Activated CD4-positive, alpha-beta T cell treated with anti-CD3 and anti-CD28 coated beads for 36 hours (primary cell): ENCODE measurements around the gene HMCES. TPM values are rescaled to one million over a fixed set of nuclear protein-coding genes. Genes with fewer than 3 reads are reported as not detected.

Source experiments
- ATAC-seq: fragments of 200-7000 bp; cut with Tn5 transposase; one replicate; pipeline ENCODE4 v1.10.0; 2021; ENCODE audit warnings: mild to moderate bottlenecking, moderate library complexity
- CTCF ChIA-PET: fragments of 350-600 bp; sonication (Branson Sonifier 250); formaldehyde crosslinking; loops from one replicate; lab custom pipeline; 2021; ENCODE audit warnings: antibody characterized with exemption; lab: Charles Lee
- POLR2A ChIA-PET: fragments of 350-600 bp; sonication (Branson Sonifier 250); formaldehyde crosslinking; loops from one replicate; lab custom pipeline; 2021; ENCODE audit warnings: antibody characterized with exemption, inconsistent platforms; lab: Charles Lee
- DNase-seq: peaks from one replicate; pipeline ENCODE4 v3.0.0-alpha.2; 2020
- H3K27ac Mint-ChIP-seq: one replicate; pipeline ENCODE4 v1.8.0; 2021; ENCODE audit warnings: mixed read lengths
- H3K27me3 Mint-ChIP-seq: one replicate; pipeline ENCODE4 v1.8.0; 2021; ENCODE audit warnings: mixed read lengths
- H3K36me3 Mint-ChIP-seq: one replicate; pipeline ENCODE4 v1.8.0; 2021; ENCODE audit warnings: low read depth, mixed read lengths
- H3K4me1 Mint-ChIP-seq: one replicate; pipeline ENCODE4 v1.8.0; 2021; ENCODE audit warnings: mixed read lengths
- H3K4me3 Mint-ChIP-seq: one replicate; pipeline ENCODE4 v1.8.0; 2021; ENCODE audit warnings: mild to moderate bottlenecking, moderate library complexity, mixed read lengths
- H3K9me3 Mint-ChIP-seq: one replicate; pipeline ENCODE4 v1.8.0; 2021; ENCODE audit warnings: low read depth, mixed read lengths
- intact Hi-C, 2 experiments: fragments of 100-400 bp; cut with DNase I in 1 of 2; cut with micrococcal nuclease in 1 of 2; formaldehyde crosslinking; loops; one replicate each; pipeline versions ENCODE4 v1.14.2 to v1.15.1; 2022 to 2024; cut with DNase I, micrococcal nuclease
- total RNA-seq, 2 experiments: library from RNA; stranded (reverse); gene quantifications; one replicate each; pipeline ENCODE4 v1.2.3, GENCODE V29; 2021

HMCES gene
- total RNA-seq, 2 experiments from 2014 or later = 43.1 to 56.7 TPM

DNA sequence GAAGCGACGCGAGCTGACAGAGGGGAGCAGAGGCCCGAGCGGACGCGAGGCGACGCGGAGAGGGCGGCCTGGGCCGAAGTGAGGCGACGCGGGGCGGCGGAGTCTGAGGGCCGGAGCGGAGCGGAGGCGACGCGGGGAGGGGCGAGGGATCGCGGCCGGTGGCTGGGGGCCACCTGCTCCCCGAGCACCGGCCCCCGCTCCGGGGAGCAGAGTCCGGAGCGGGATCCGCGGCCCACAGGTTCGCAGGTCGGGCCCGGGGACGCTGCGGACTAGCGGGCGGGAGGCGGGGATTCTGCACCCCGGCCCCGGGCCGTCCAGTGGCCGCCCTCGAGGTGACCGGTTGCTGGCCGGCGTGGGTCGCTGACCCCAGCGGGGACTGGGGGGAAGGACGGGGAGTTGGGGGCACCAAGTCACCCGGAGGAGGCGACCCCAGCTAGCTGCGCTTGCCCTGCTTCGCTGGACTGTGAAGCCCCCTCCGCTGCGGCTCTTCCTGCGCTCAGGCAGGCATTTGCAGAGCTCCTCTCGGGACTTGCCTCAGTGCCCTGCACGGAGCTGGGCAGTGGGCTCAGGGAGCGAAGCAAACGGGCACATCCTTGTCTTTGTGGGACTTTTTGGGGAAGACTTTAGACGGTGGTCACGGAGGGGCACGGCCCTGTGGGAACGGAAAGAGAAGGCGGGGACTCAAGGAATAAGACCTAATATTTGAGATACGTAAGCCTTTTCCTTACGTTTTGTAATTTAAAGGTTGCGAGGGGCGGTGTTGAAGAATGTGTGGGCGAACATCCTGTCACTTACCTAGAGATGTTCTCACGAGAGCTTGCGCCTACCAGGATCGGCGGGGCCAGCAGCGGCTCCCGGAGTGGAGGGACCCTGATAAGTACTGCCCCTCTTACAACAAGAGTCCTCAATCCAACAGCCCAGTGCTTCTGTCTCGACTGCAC, 566 bp downstream of the HMCES start:
- Mint-ChIP-seq H3K27me3 (no peaks in the 10 kb centered on the region), H3K36me3 (peaks cover 46% of the 10 kb centered on the region), H3K4me3 (peak overlapping the region; percentile 89), H3K27ac (peak overlapping the region; percentile 95), H3K4me1 (peaks cover 61% of the 10 kb centered on the region), H3K9me3 (no peaks in the 10 kb centered on the region)
- intact Hi-C loops = loop anchor here (1.0 to 5.0 kb wide), 12 partner anchors 30 to 1226 kb away; partner anchors contain the start of genes CFAP92 (in 1 of the 2), CNBP (in 1 of the 2), COPG1 (in 1 of the 2) and IFT122 (in 1 of the 2)
- peak; percentile 38 for ATAC-seq
- POLR2A ChIA-PET = interaction anchor here (0.6 to 2.1 kb wide), 5 partner anchors 35 to 160 kb away, joined by 3 to 22 read pairs (median 5); a partner anchor contains a TSS
- peak; percentile 78 for DNase-seq
- CTCF ChIA-PET = interaction anchor here (0.8 to 1.1 kb wide), 5 partner anchors 32 to 309 kb away, joined by 3 to 9 read pairs (median 3); a partner anchor contains a TSS

DNA sequence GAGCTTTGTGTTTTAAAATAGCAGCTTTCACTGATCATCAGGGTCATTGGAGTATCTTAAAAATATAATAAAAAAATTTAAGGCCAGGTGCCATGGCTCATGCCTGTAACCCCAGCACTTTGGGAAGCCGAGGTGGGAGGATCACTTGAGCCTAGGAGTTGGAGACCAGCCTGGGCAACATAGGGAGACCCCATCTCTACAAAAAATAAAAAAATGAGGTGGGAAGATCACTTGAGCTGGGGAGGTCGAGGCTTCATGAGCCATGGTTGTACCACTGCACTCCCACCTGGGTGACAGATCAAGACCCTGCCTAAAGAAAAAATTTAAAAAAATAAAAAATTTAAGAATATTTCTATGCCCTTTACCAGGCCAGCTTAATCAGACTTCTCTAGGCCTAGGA, 1.5 kb downstream of the HMCES start:
- intact Hi-C loops = no loop called here

GRCh38 chr3:129281726-129282125, 3.1 kb downstream of the HMCES start:
- POLR2A ChIA-PET = interaction anchor here (0.7 to 1.1 kb wide), 2 partner anchors 31 to 34 kb away, joined by 3 read pairs; a partner anchor contains a TSS

More for the DNA sequence above, 1.5 kb downstream of the HMCES start:
- Mint-ChIP-seq H3K36me3 (peaks cover 45% of the 10 kb centered on the region), H3K4me1 (peaks cover 66% of the 10 kb centered on the region), H3K9me3 (no peaks in the 10 kb centered on the region), H3K27ac (peak overlapping the region; percentile 63), H3K4me3 (peak overlapping the region; percentile 89), H3K27me3 (no peaks in the 10 kb centered on the region)
- ATAC-seq (no peak), DNase-seq (no peak)
- ChIA-PET POLR2A (interaction anchor here (0.6 to 2.1 kb wide), 4 partner anchors 34 to 160 kb away, joined by 3 to 22 read pairs (median 4); a partner anchor contains a TSS), CTCF (interaction anchor here (0.8 to 1.1 kb wide), 3 partner anchors 31 to 310 kb away, joined by 3 read pairs; no protein-coding TSS in a partner anchor)

DNA sequence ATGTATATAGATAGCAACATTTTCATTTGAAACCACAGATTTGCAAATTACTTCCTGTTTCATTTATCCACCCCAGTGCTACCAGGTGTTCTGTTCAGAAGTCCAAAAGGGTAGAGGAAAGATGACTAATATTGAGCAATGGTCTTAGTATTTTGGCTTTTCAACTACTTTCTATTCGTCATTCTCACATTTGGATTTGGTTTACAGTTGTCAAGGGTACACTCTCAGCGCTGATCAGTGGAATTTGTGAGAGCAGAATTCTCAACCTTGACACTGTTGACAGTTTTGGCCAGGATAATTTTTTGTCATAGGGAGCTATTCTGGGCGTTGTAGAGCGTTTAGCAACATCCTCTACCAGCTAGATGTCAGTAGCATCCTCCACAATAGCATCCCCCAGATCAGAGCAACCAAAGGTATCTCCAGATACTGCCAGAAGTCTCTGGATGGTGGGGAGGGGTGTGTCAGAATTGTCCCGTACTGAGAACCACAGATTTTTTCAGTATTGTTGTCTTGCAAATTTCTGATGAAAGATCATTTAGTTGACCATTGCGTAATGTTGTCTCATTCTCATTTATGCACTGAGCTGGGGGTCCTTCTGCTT, 4.2 kb downstream of the HMCES start:
- H3K4me3 Mint-ChIP-seq = peak overlapping the region; percentile 26
- CTCF ChIA-PET = interaction anchor here (1.0 to 1.1 kb wide), 2 partner anchors 29 to 33 kb away, joined by 5 to 6 read pairs; a partner anchor contains a TSS
- H3K4me1 Mint-ChIP-seq = peaks cover 52% of the 10 kb centered on the region
- H3K27ac Mint-ChIP-seq = peak overlapping the region; percentile 38
- ATAC-seq = peak; percentile 37
- POLR2A ChIA-PET = interaction anchor here (0.6 to 1.0 kb wide), 5 partner anchors 20 to 117 kb away, joined by 3 to 7 read pairs (median 3); a partner anchor contains a TSS
- H3K27me3 Mint-ChIP-seq = no peaks in the 10 kb centered on the region
- no peaks in the 10 kb centered on the region for H3K9me3 Mint-ChIP-seq
- intact Hi-C loops = loop anchor here (1.0 to 2.0 kb wide), 2 partner anchors 32 to 164 kb away; no protein-coding TSS in a partner anchor
- peak; percentile 42 for DNase-seq
- peaks cover 31% of the 10 kb centered on the region for H3K36me3 Mint-ChIP-seq

More at GRCh38 chr3:129281726-129282125, 3.1 kb downstream of the HMCES start:
- no peak for ATAC-seq
- Mint-ChIP-seq H3K9me3 (no peaks in the 10 kb centered on the region), H3K27ac (peak overlapping the region; percentile 41), H3K36me3 (peaks cover 38% of the 10 kb centered on the region), H3K4me3 (no peak overlapping the region), H3K27me3 (no peaks in the 10 kb centered on the region), H3K4me1 (peaks cover 59% of the 10 kb centered on the region)
- intact Hi-C loops = loop anchor here (1.0 to 2.0 kb wide), 2 partner anchors 33 to 162 kb away; no protein-coding TSS in a partner anchor
- DNase-seq = no peak
- CTCF ChIA-PET = interaction anchor here (0.7 to 1.1 kb wide), 2 partner anchors 47 to 96 kb away, joined by 3 to 4 read pairs; no protein-coding TSS in a partner anchor

GRCh38 chr3:129286081-129286480, 7.4 kb downstream of the HMCES start:
- H3K4me1 Mint-ChIP-seq = peaks cover 37% of the 10 kb centered on the region
- peaks cover 23% of the 10 kb centered on the region for H3K36me3 Mint-ChIP-seq
- no peak for ATAC-seq
- DNase-seq = no peak
- POLR2A ChIA-PET = no interaction called here
- no peaks in the 10 kb centered on the region for H3K9me3 Mint-ChIP-seq
- H3K4me3 Mint-ChIP-seq = no peak overlapping the region
- H3K27ac Mint-ChIP-seq = no peak overlapping the region
- CTCF ChIA-PET = interaction anchor here (0.6 kb wide), 1 partner anchor 604 kb away, joined by 3 read pairs; no protein-coding TSS in a partner anchor
- no peaks in the 10 kb centered on the region for H3K27me3 Mint-ChIP-seq
- intact Hi-C loops = no loop called here

DNA sequence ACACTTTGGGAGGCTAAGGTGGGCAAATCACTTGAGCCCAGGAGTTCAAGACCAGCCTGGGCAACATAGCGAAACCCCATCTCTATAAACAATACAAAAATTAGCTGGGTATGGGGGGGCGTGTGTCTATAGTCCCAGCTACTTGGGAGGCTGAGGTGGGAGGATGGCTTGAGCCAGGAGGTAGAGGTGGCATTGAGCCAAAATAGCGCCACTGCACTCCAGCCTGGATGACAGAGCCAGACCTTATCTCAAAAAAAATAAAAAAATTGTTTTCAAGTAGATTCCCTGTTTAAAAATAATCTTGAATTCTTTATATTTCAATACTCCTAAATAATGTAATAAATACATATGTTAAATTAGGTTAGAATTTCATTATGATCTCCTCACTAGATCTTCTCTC, 9.8 kb downstream of the HMCES start:
- H3K27ac Mint-ChIP-seq = no peak overlapping the region
- H3K9me3 Mint-ChIP-seq = no peaks in the 10 kb centered on the region
- intact Hi-C loops = no loop called here
- POLR2A ChIA-PET = interaction anchor here (0.6 kb wide), 1 partner anchor 43 kb away, joined by 3 read pairs; no protein-coding TSS in a partner anchor
- no peaks in the 10 kb centered on the region for H3K27me3 Mint-ChIP-seq
- CTCF ChIA-PET = interaction anchor here (1.3 kb wide), 1 partner anchor 9 kb away, joined by 3 read pairs; no protein-coding TSS in a partner anchor
- no peak overlapping the region for H3K4me3 Mint-ChIP-seq
- DNase-seq (no peak), ATAC-seq (no peak)
- peaks cover 16% of the 10 kb centered on the region for H3K4me1 Mint-ChIP-seq
- H3K36me3 Mint-ChIP-seq = peaks cover 31% of the 10 kb centered on the region

GRCh38 chr3:129289201-129289921, 10.7 kb downstream of the HMCES start:
- H3K4me1 Mint-ChIP-seq = peaks cover 9% of the 10 kb centered on the region
- no peak for DNase-seq
- H3K27me3 Mint-ChIP-seq = no peaks in the 10 kb centered on the region
- no peaks in the 10 kb centered on the region for H3K9me3 Mint-ChIP-seq
- intact Hi-C loops = no loop called here
- H3K4me3 Mint-ChIP-seq = no peak overlapping the region
- H3K27ac Mint-ChIP-seq = peak overlapping the region; percentile 17
- POLR2A ChIA-PET = no interaction called here
- CTCF ChIA-PET = interaction anchor here (0.6 to 1.3 kb wide), 3 partner anchors 8 to 159 kb away, joined by 3 read pairs; no protein-coding TSS in a partner anchor
- ATAC-seq = peak; percentile 71
- H3K36me3 Mint-ChIP-seq = peaks cover 30% of the 10 kb centered on the region

DNA sequence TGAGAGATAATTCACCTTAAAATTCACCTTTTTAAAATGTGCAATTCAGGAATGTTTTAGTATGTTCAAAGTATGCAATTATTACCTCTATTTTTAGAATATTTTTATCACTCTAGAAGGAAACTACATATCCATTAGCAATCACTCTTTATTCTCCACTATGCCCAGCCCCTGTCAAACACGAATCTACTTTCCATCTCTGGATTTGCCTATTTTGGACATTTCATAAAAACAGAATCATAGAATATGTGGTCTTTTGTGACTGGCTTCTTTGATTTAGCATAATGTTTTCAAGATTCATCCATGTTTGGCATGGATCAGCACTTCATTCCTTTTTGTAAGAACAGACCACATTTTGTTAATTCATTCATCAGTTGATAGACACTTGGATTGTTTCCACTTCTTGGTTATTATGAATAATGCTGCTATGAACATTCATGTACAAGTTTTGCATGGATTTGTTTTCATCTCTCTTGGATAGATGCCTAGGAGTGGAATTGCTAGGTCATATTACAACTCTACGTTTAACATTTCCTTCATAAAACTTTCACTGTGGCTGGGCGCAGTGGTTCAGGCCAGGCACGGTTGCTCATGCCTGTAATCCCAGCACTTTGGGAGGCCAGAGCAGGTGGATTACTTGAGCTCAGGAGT, 12.7 kb downstream of the HMCES start:
- Mint-ChIP-seq H3K27me3 (no peaks in the 10 kb centered on the region), H3K9me3 (no peaks in the 10 kb centered on the region), H3K4me3 (no peak overlapping the region), H3K27ac (no peak overlapping the region), H3K36me3 (peaks cover 32% of the 10 kb centered on the region), H3K4me1 (peaks cover 5% of the 10 kb centered on the region)
- intact Hi-C loops = no loop called here
- POLR2A ChIA-PET = interaction anchor here (0.8 kb wide), 1 partner anchor 21 kb away, joined by 3 read pairs; no protein-coding TSS in a partner anchor
- no peak for ATAC-seq
- DNase-seq = no peak
- CTCF ChIA-PET = interaction anchor here (0.9 to 1.2 kb wide), 3 partner anchors 12 to 238 kb away, joined by 3 read pairs; a partner anchor contains a TSS

GRCh38 chr3:129295286-129295685, 16.6 kb downstream of the HMCES start:
- CTCF ChIA-PET = interaction anchor here (0.8 kb wide), 1 partner anchor 400 kb away, joined by 3 read pairs; no protein-coding TSS in a partner anchor

More at GRCh38 chr3:129295286-129295685, 16.6 kb downstream of the HMCES start:
- ATAC-seq = no peak
- DNase-seq = no peak
- no peaks in the 10 kb centered on the region for H3K27me3 Mint-ChIP-seq
- POLR2A ChIA-PET = no interaction called here
- H3K4me1 Mint-ChIP-seq = peaks cover 3% of the 10 kb centered on the region
- H3K27ac Mint-ChIP-seq = no peak overlapping the region
- H3K9me3 Mint-ChIP-seq = no peaks in the 10 kb centered on the region
- no peak overlapping the region for H3K4me3 Mint-ChIP-seq
- intact Hi-C loops = no loop called here
- peaks cover 34% of the 10 kb centered on the region for H3K36me3 Mint-ChIP-seq
